Stimulated activated CD8-positive, alpha-beta memory T cell treated with anti-CD3 and anti-CD28 coated beads, Interleukin-12 subunit alpha, Interleukin-12 subunit beta, amount 100 ng/mL, for 1 hour (primary cell): ENCODE measurements around the gene VCY1B.
"Not testable (repeated sequence)": the region's sequence is repeated elsewhere in the genome, so short reads cannot be mapped to it uniquely, and the experiment has no call there.

Source experiments
- DNase-seq: peaks from one replicate; pipeline ENCODE4 v3.0.0-alpha.2; 2020; ENCODE audit warnings: low read depth

VCY1B gene

DNA sequence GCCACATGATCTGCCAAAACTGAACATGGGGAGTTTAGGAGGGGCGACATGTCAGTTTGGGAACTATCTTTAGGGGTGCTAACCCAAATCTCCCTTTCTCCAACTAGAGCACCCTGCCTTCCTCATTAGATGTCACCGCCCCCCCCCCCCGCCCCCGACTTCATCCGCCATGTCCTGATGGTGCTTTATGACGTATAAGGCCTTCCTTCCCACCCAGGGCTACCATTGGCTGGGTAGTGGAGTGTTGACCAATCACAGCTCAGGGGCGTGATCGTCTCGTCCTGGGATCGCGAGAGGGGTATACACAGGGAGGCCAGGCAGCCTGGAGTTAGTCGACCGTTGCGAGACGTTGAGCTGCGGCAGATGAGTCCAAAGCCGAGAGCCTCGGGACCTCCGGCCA, at the start of gene VCY1B:
Gene VCY1B (plus strand): TSS at position 301 of the 400 bp plus-strand sequence. CDS start 63 bp downstream, at position 364.
- DNase-seq, result not testable (repeated sequence)

GRCh38 chrY:14011916-14012315, 44.1 kb upstream of the VCY1B start:
- not testable (repeated sequence) for DNase-seq

DNA sequence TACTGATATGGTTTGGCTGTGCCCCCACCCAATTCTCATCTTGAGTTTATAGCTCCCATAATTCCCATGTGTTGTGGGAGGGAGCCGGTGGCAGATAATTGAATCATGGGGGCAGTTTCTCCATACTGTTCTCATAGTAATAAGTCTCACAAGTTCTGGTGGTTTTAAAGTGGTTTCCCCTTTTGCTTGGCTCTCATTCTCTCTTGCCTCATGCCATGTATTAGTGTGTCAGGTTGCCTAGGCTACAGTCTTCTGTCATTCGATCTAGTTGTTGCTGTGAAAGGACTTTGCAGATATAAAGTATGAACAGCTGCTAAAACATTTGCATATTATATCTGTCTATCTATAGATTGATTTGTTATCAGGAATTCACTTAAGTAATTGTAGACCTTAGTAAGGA, 25.6 kb upstream of the VCY1B start:
- not testable (repeated sequence) for DNase-seq

DNA sequence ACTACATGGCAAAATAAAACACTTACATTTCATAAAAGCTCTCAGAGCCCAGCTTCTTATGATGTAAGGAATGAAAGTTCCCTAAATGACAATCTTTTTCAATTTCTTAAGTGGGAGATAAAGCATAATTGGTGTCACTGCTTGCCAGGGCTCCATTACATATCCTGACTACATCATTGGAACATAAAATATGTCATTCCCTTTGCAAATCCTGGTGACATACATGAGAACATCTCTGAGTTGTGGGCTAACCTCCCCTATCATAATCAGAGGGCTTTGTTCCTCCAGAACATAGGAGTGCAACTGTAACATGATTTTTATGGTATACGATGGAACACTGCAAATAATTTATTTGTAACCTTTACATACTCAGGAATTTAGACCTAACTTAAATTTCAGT, 29.9 kb downstream of the VCY1B start:
- DNase-seq, result no peak
